HCT116 (cell line): ENCODE measurements around the gene PTPRZ1. TPM values are rescaled to one million over a fixed set of nuclear protein-coding genes. Genes with fewer than 3 reads are reported as not detected.

ENCODE experiments used
- ATAC-seq: fragments of 200-7000 bp; cut with Tn5 transposase; 2 replicates; pipeline ENCODE4 v1.9.1; 2020; ENCODE audit warnings: mild to moderate bottlenecking, moderate library complexity
- BruUV-seq: library from RNA; stranded (reverse); fragments of 400-500 nt; replicated peaks from 2 replicates; lab custom pipeline; 2021; lab: Mats Ljungman, UMichigan
- CTCF ChIA-PET: fragments of 300-600 bp; sonication (Branson Sonifier 250); formaldehyde crosslinking; loops from one replicate; lab custom pipeline; 2021; ENCODE audit warnings: antibody characterized with exemption; lab: Charles Lee
- POLR2A ChIA-PET: fragments of 300-600, 350-600 bp; sonication (Branson Sonifier 250); formaldehyde crosslinking; loops from one replicate; lab custom pipeline; 2021; ENCODE audit warnings: antibody characterized with exemption; lab: Charles Lee
- RAD21 ChIA-PET, 2 experiments: fragments of 300-600 bp; sonication (Branson Sonifier 250); formaldehyde crosslinking; loops; one replicate each; lab custom pipeline; 2023; ENCODE audit warnings: low total read pairs in 2 of 2; ENCODE audit not compliant: uncharacterized antibody in 2 of 2, unreplicated experiment in 2 of 2, low non-redundant PET in 1 of 2; lab: Charles Lee
- DNase-seq: peaks from one replicate; pipeline ENCODE4 v3.0.0-alpha.2; 2010; ENCODE audit warnings: low read depth, low spot score
- H2AFZ ChIP-seq: fragments of 200-600 bp; shearing (Covaris generic), sonication (generic); 2 replicates; pipeline ENCODE4 v1.6.1; 2017; ENCODE audit warnings: low read depth, mixed run types, mixed read lengths, antibody characterized with exemption, low read length; ENCODE audit not compliant: poor library complexity, severe bottlenecking
- H3K27ac ChIP-seq: 2 replicates; pipeline ENCODE4 v1.5.1; 2012; ENCODE audit warnings: low read depth, low read length
- H3K27me3 ChIP-seq: fragments of 200-600 bp; sonication (generic); 2 replicates; pipeline ENCODE4 v1.6.1; 2016; ENCODE audit warnings: mixed run types, low read length, mixed read lengths; ENCODE audit not compliant: insufficient read depth
- H3K36me3 ChIP-seq, 2 experiments: fragments of 200-500 bp in 1 of 2; fragments of 200-600 bp in 1 of 2; sonication (Bioruptor generic) in 1 of 2; sonication (generic) in 1 of 2; 2 replicates each; pipeline versions ENCODE4 v1.5.1 to v1.6.1; 2014 to 2016; ENCODE audit warnings: low read length in 2 of 2, inconsistent platforms in 1 of 2, mixed read lengths in 1 of 2, mixed run types in 1 of 2; ENCODE audit not compliant: insufficient read depth in 2 of 2, control insufficient read depth in 1 of 2
- H3K4me1 ChIP-seq, 2 experiments: fragments of 200-600 bp in 1 of 2; sonication (generic) in 1 of 2; 2 replicates each; pipeline versions ENCODE4 v1.5.1 to v1.6.1; 2012 to 2017; ENCODE audit warnings: low read length in 2 of 2, inconsistent platforms in 1 of 2, mild to moderate bottlenecking in 1 of 2, mixed read lengths in 1 of 2, mixed run types in 1 of 2, moderate library complexity in 1 of 2; ENCODE audit not compliant: insufficient read depth in 2 of 2, control insufficient read depth in 1 of 2
- H3K4me2 ChIP-seq: fragments of 200-600 bp; sonication (generic); 2 replicates; pipeline ENCODE4 v1.6.1; 2017; ENCODE audit warnings: mixed run types, low read length, mixed read lengths
- H3K4me3 ChIP-seq, 2 experiments: fragments of 200-600 bp in 1 of 2; sonication (generic) in 1 of 2; replicated peaks in 1 of 2; 2 replicates each; pipeline ENCODE4 v1.5.1; 2011 to 2016; ENCODE audit warnings: low read length in 2 of 2, control low read depth in 1 of 2, low read depth in 1 of 2, mild to moderate bottlenecking in 1 of 2, mixed read lengths in 1 of 2, mixed run types in 1 of 2
- H3K79me2 ChIP-seq: fragments of 200-600 bp; sonication (generic); 2 replicates; pipeline ENCODE4 v1.6.1; 2017; ENCODE audit warnings: mild to moderate bottlenecking, mixed run types, low read length, moderate library complexity, mixed read lengths; ENCODE audit not compliant: insufficient read depth
- H3K9ac ChIP-seq: fragments of 200-600 bp; sonication (generic); 2 replicates; pipeline ENCODE4 v1.6.1; 2016; ENCODE audit warnings: low read length, mixed read lengths
- H3K9me2 ChIP-seq: fragments of 200-600 bp; sonication (generic), shearing (Covaris generic); 2 replicates; pipeline ENCODE4 v1.6.1; 2017; ENCODE audit warnings: mixed run types, mild to moderate bottlenecking, moderate library complexity; ENCODE audit not compliant: insufficient read depth
- H3K9me3 ChIP-seq, 2 experiments: fragments of 200-500 bp in 1 of 2; fragments of 200-600 bp in 1 of 2; sonication (Bioruptor generic) in 1 of 2; sonication (generic) in 1 of 2; 2 replicates each; pipeline ENCODE4 v1.6.1; 2014 to 2017; ENCODE audit warnings: low read length in 2 of 2, mixed read lengths in 2 of 2, inconsistent platforms in 1 of 2, low read depth in 1 of 2, mild to moderate bottlenecking in 1 of 2, mixed run types in 1 of 2, moderate library complexity in 1 of 2; ENCODE audit not compliant: control insufficient read depth in 1 of 2, insufficient read depth in 1 of 2
- H4K20me1 ChIP-seq: fragments of 200-600 bp; sonication (generic), shearing (Covaris generic); 2 replicates; pipeline ENCODE4 v1.6.1; 2017; ENCODE audit warnings: mixed run types, mild to moderate bottlenecking, moderate library complexity; ENCODE audit not compliant: insufficient read depth
- CBX3 ChIP-seq: IDR thresholded peaks from 2 replicates; pipeline ENCODE4 v1.6.1; 2012; ENCODE audit warnings: low read depth
- CEBPB ChIP-seq: IDR thresholded peaks from 2 replicates; pipeline ENCODE4 v1.6.1; 2012; ENCODE audit warnings: low read depth
- CTCF ChIP-seq, 3 experiments: fragments of 200-600 bp in 1 of 3; sonication (generic) in 1 of 3; IDR thresholded peaks in 2 of 3; conservative IDR thresholded peaks in 1 of 3; 2 replicates each; pipeline ENCODE4 v1.5.1; 2012 to 2017; ENCODE audit warnings: low read depth in 2 of 3, low read length in 2 of 3, antibody characterized with exemption in 1 of 3, borderline replicate concordance in 1 of 3, control low read depth in 1 of 3, mild to moderate bottlenecking in 1 of 3, mixed read lengths in 1 of 3, mixed run types in 1 of 3, moderate library complexity in 1 of 3; ENCODE audit not compliant: insufficient read depth in 1 of 3
- EGR1 ChIP-seq: IDR thresholded peaks from 2 replicates; pipeline ENCODE4 v1.6.1; 2012; ENCODE audit warnings: low read depth
- ELF1 ChIP-seq: IDR thresholded peaks from 2 replicates; pipeline ENCODE4 v1.6.1; 2012; ENCODE audit warnings: low read depth, borderline replicate concordance
- POLR2A ChIP-seq: IDR thresholded peaks from 2 replicates; pipeline ENCODE4 v1.7.0; 2011; ENCODE audit warnings: borderline replicate concordance; ENCODE audit not compliant: insufficient read depth, insufficient read length; ENCODE audit errors: extremely low read depth
- POLR2AphosphoS5 ChIP-seq: IDR thresholded peaks from 2 replicates; pipeline ENCODE4 v1.6.1; 2011; ENCODE audit warnings: mild to moderate bottlenecking, low read depth, low read length, moderate library complexity
- RAD21 ChIP-seq: IDR thresholded peaks from 2 replicates; pipeline ENCODE4 v1.6.1; 2012; ENCODE audit warnings: low read depth, mild to moderate bottlenecking
- SP1 ChIP-seq: IDR thresholded peaks from 2 replicates; pipeline ENCODE4 v1.6.1; 2012; ENCODE audit warnings: low read depth
- SRF ChIP-seq: IDR thresholded peaks from 2 replicates; pipeline ENCODE4 v1.6.1; 2012; ENCODE audit warnings: low read depth
- TCF7L2 ChIP-seq: IDR thresholded peaks from 2 replicates; pipeline ENCODE4 v1.7.0; 2011; ENCODE audit warnings: borderline replicate concordance, inconsistent platforms; ENCODE audit not compliant: insufficient read depth, insufficient read length; ENCODE audit errors: extremely low read depth
- ZFX ChIP-seq: fragments of 450-650 bp; IDR thresholded peaks from 2 replicates; pipeline ENCODE4 v1.6.1; 2017
- intact Hi-C: fragments of 100-400 bp; cut with micrococcal nuclease; formaldehyde crosslinking; loops from 2 replicates; pipeline ENCODE4 v1.10.0; 2022
- total RNA-seq: library from RNA; stranded (reverse); gene quantifications from one replicate; pipeline ENCODE4 v1.2.1, GENCODE V29; 2021; ENCODE audit not compliant: unreplicated experiment

The PTPRZ1 gene
- total RNA-seq, 1 experiment from 2014 or later, result 0.25 TPM

GRCh38 chr7:122006687-122007086 is 133.7 kb downstream of the PTPRZ1 start:
- intact Hi-C loops, result no loop called here
- ChIA-PET RAD21 (no interaction called here), CTCF (interaction anchor here (1.1 kb wide), 1 partner anchor 12 kb away, joined by 5 read pairs; no protein-coding TSS in a partner anchor), POLR2A (no interaction called here)
- DNase-seq, result no peak
- Histone ChIP-seq H3K36me3 (no peaks in the 10 kb centered on the region), H2AFZ (peak overlapping the region; percentile 88), H3K4me3 (no peak overlapping the region), H3K4me1 (peaks cover 0 to 8% of the 10 kb centered on the region in 2 experiments; a peak in 2 of 4 replicates), H3K27ac (no peak overlapping the region), H3K79me2 (no peaks in the 10 kb centered on the region), H4K20me1 (no peaks in the 10 kb centered on the region), H3K9me2 (no peaks in the 10 kb centered on the region), H3K9ac (no peak overlapping the region), H3K27me3 (no peaks in the 10 kb centered on the region), H3K4me2 (peak overlapping the region; percentile 29; the same call in 1 of the 2 replicates), H3K9me3 (no peaks in the 10 kb centered on the region)
- ATAC-seq, result peak; percentile 78
- TF ChIP-seq CTCF (IDR thresholded peaks at IDR 0.05 in 2 of 3, conservative IDR thresholded peaks at IDR 0.05 in 1 of 3; ENCODE audit: borderline replicate concordance in 1 of 3, insufficient read depth in 1 of 3, low read depth in 2 of 3, low read length in 2 of 3) (peak in 2 of 3 experiments; percentile 36 to 38; a peak in 4 of 6 replicates), TCF7L2 (no peak), CEBPB (no peak), POLR2A (no peak), SP1 (no peak), RAD21 (peak; percentile 60), CBX3 (no peak), ELF1 (no peak), POLR2AphosphoS5 (no peak), SRF (no peak), ZFX (no peak), EGR1 (no peak)
- BruUV-seq, result no TSS peak
